ENCODE data around the gene IL23A.

DNA sequence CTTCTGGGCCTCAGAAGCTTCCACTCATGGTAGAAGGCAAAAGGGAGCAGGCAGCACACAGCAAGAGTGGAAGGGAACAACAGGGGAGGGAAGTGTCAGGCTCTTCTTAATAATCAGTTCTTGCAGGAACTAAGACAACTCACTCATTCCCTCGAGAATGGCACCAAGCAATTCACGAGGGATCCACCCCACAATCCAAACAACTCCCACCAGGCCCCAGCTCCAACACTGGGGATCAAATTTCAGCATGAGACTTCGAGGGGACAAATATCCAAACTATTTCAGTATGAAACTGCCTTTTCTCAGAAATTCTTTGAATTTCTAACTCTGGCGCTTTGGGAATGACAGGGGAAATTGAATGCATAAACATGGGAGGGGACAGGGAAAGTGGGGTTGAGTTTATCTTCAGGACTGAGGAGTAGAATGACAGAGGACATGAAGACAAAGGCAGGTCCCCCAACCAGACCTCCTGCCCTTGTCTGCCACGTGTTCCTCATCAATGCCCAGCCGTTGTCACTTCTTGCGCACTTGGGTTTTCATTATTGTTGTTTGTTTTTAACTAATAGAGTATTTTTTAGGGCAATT, 48.6 kb downstream of the IL23A start:
- no peak for TF ChIP-seq ZNF318 (CRISPR knock-in tag; IDR thresholded peaks at IDR 0.05)
- TF ChIP-seq BCLAF1 (IDR thresholded peaks at IDR 0.05): no peak
- TF ChIP-seq ARHGAP35 (CRISPR knock-in tag; IDR thresholded peaks at IDR 0.05; ENCODE audit: borderline replicate concordance): no peak
- no peak for TF ChIP-seq CTCF (CRISPR knock-in tag; IDR thresholded peaks at IDR 0.05)
- TF ChIP-seq RAD21 (CRISPR knock-in tag; IDR thresholded peaks at IDR 0.05): no peak
- TF ChIP-seq ETV6 (CRISPR knock-in tag; conservative IDR thresholded peaks at IDR 0.05): no peak
- TF ChIP-seq, protein P1, sequence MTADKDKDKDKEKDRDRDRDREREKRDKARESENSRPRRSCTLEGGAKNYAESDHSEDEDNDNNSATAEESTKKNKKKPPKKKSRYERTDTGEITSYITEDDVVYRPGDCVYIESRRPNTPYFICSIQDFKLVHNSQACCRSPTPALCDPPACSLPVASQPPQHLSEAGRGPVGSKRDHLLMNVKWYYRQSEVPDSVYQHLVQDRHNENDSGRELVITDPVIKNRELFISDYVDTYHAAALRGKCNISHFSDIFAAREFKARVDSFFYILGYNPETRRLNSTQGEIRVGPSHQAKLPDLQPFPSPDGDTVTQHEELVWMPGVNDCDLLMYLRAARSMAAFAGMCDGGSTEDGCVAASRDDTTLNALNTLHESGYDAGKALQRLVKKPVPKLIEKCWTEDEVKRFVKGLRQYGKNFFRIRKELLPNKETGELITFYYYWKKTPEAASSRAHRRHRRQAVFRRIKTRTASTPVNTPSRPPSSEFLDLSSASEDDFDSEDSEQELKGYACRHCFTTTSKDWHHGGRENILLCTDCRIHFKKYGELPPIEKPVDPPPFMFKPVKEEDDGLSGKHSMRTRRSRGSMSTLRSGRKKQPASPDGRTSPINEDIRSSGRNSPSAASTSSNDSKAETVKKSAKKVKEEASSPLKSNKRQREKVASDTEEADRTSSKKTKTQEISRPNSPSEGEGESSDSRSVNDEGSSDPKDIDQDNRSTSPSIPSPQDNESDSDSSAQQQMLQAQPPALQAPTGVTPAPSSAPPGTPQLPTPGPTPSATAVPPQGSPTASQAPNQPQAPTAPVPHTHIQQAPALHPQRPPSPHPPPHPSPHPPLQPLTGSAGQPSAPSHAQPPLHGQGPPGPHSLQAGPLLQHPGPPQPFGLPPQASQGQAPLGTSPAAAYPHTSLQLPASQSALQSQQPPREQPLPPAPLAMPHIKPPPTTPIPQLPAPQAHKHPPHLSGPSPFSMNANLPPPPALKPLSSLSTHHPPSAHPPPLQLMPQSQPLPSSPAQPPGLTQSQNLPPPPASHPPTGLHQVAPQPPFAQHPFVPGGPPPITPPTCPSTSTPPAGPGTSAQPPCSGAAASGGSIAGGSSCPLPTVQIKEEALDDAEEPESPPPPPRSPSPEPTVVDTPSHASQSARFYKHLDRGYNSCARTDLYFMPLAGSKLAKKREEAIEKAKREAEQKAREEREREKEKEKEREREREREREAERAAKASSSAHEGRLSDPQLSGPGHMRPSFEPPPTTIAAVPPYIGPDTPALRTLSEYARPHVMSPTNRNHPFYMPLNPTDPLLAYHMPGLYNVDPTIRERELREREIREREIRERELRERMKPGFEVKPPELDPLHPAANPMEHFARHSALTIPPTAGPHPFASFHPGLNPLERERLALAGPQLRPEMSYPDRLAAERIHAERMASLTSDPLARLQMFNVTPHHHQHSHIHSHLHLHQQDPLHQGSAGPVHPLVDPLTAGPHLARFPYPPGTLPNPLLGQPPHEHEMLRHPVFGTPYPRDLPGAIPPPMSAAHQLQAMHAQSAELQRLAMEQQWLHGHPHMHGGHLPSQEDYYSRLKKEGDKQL (CRISPR knock-in tag; IDR thresholded peaks at IDR 0.05; ENCODE audit: low read depth): no peak
- TF ChIP-seq RELA (CRISPR knock-in tag; IDR thresholded peaks at IDR 0.05): no peak
- no peak for TF ChIP-seq BCL6 (CRISPR knock-in tag; IDR thresholded peaks at IDR 0.05)

Data from HepG2 (cell line).